SK-N-SH (cell line): ENCODE results near the gene SAMD4A. TPM values are rescaled to one million over a fixed set of nuclear protein-coding genes. Genes with fewer than 3 reads are reported as not detected.

ENCODE experiments used
- CTCF ChIA-PET: fragments of 300-600, 350-600 bp; formaldehyde crosslinking; extraction: SDS; loops from one replicate; lab custom pipeline; 2021; lab: Yijun Ruan, JAX
- POLR2A ChIA-PET: fragments of 350-600 bp; sonication (Branson Sonifier 250); formaldehyde crosslinking; extraction: SDS; loops from one replicate; lab custom pipeline; 2020; ENCODE audit warnings: antibody characterized with exemption, inconsistent platforms; lab: Yijun Ruan, JAX
- DNase-seq: peaks from one replicate; pipeline ENCODE4 v3.0.0; 2012
- H2AFZ ChIP-seq: fragments of 200-600 bp; sonication (generic); 2 replicates; pipeline ENCODE4 v1.8.1; 2016; ENCODE audit warnings: antibody characterized with exemption, mild to moderate bottlenecking, low read depth
- H3F3A ChIP-seq: fragments of 200-600 bp; sonication (generic); replicated peaks from 2 replicates; pipeline ENCODE3; 2016; ENCODE audit warnings: antibody characterized with exemption, mild to moderate bottlenecking; ENCODE audit not compliant: insufficient read depth
- H3K27ac ChIP-seq, 2 experiments: fragments of 200-500 bp in 1 of 2; fragments of 200-600 bp in 1 of 2; sonication (Bioruptor generic) in 1 of 2; sonication (generic), shearing (Covaris generic) in 1 of 2; 2 replicates each; pipeline versions ENCODE4 v1.5.1 to v1.6.1; 2014 to 2016; ENCODE audit warnings: low read depth in 2 of 2, inconsistent platforms in 1 of 2, low read length in 1 of 2, mild to moderate bottlenecking in 1 of 2, mixed read lengths in 1 of 2
- H3K27me3 ChIP-seq: fragments of 200-600 bp; sonication (generic), shearing (Covaris generic); 2 replicates; pipeline ENCODE4 v1.6.1; 2016; ENCODE audit warnings: mixed run types; ENCODE audit not compliant: insufficient read depth
- H3K36me3 ChIP-seq, 2 experiments: fragments of 200-500 bp in 1 of 2; fragments of 200-600 bp in 1 of 2; sonication (Bioruptor generic) in 1 of 2; sonication (generic) in 1 of 2; replicated peaks in 1 of 2; 2 replicates each; pipeline versions ENCODE3 to v1.5.1; 2014 to 2016; ENCODE audit warnings: low read length in 1 of 2, mild to moderate bottlenecking in 1 of 2; ENCODE audit not compliant: insufficient read depth in 2 of 2, control insufficient read depth in 1 of 2
- H3K4me1 ChIP-seq, 2 experiments: fragments of 200-500 bp in 1 of 2; fragments of 200-600 bp in 1 of 2; sonication (Bioruptor generic) in 1 of 2; sonication (generic), shearing (Covaris generic) in 1 of 2; 2 replicates each; pipeline versions ENCODE4 v1.5.1 to v1.6.1; 2014 to 2016; ENCODE audit warnings: low read depth in 1 of 2, low read length in 1 of 2, mixed run types in 1 of 2; ENCODE audit not compliant: insufficient read depth in 2 of 2, control insufficient read depth in 1 of 2
- H3K4me2 ChIP-seq: fragments of 200-600 bp; sonication (generic), shearing (Covaris generic); 2 replicates; pipeline ENCODE4 v1.6.1; 2017; ENCODE audit warnings: mixed run types
- H3K4me3 ChIP-seq, 2 experiments: fragments of 200-500 bp in 1 of 2; fragments of 200-600 bp in 1 of 2; sonication (Bioruptor generic) in 1 of 2; sonication (generic), shearing (Covaris generic) in 1 of 2; 2 replicates each; pipeline versions ENCODE4 v1.5.1 to v1.8.1; 2014 to 2016; ENCODE audit warnings: low read depth in 2 of 2, inconsistent platforms in 1 of 2, low read length in 1 of 2, mild to moderate bottlenecking in 1 of 2, mixed read lengths in 1 of 2, moderate library complexity in 1 of 2
- H3K79me2 ChIP-seq: fragments of 200-600 bp; sonication (generic); 2 replicates; pipeline ENCODE4 v1.8.1; 2017; ENCODE audit warnings: mild to moderate bottlenecking; ENCODE audit not compliant: insufficient read depth
- H3K9ac ChIP-seq: fragments of 200-600 bp; sonication (generic); 2 replicates; pipeline ENCODE4 v1.6.1; 2017; ENCODE audit warnings: mixed run types
- H3K9me2 ChIP-seq: fragments of 200-600 bp; sonication (generic); 2 replicates; pipeline ENCODE4 v1.6.1; 2017; ENCODE audit warnings: mixed run types
- H3K9me3 ChIP-seq: fragments of 200-600 bp; sonication (generic); 2 replicates; pipeline ENCODE4 v1.6.1; 2017; ENCODE audit warnings: mixed run types, mild to moderate bottlenecking, moderate library complexity
- H4K20me1 ChIP-seq: fragments of 200-600 bp; sonication (generic); 2 replicates; pipeline ENCODE4 v1.6.1; 2017; ENCODE audit warnings: mild to moderate bottlenecking, mixed run types; ENCODE audit not compliant: insufficient read depth
- CHD2 ChIP-seq: fragments of 150-350 bp; IDR thresholded peaks from 2 replicates; pipeline ENCODE4 v1.6.1; 2018; ENCODE audit warnings: low read length; ENCODE audit not compliant: partially characterized antibody
- CTCF ChIP-seq: fragments of 200-600 bp; sonication (generic); IDR thresholded peaks from 2 replicates; pipeline ENCODE4 v1.6.1; 2017; ENCODE audit warnings: antibody characterized with exemption, mild to moderate bottlenecking, moderate library complexity
- EP300 ChIP-seq, 2 experiments: IDR thresholded peaks; 2 replicates each; pipeline versions ENCODE4 v1.4.0 to v1.6.1; 2012; ENCODE audit warnings: borderline replicate concordance in 1 of 2, low read depth in 1 of 2, low read length in 1 of 2
- EZH2phosphoT487 ChIP-seq: fragments of 200-600 bp; sonication (generic); IDR thresholded peaks from 2 replicates; pipeline ENCODE4 v1.6.1; 2017; ENCODE audit warnings: low read depth, mixed run types, mild to moderate bottlenecking, antibody characterized with exemption, moderate library complexity, borderline replicate concordance
- FOXJ3 ChIP-seq: sonication (generic); formaldehyde crosslinking; IDR thresholded peaks from 2 replicates; pipeline ENCODE4 v1.5.1; 2020; ENCODE audit warnings: mild to moderate bottlenecking, missing genetic modification reagents
- GABPA ChIP-seq: IDR thresholded peaks from 2 replicates; pipeline ENCODE4 v1.4.0; 2012; ENCODE audit warnings: low read depth, mild to moderate bottlenecking
- GATA2 ChIP-seq: sonication (generic); formaldehyde crosslinking; IDR thresholded peaks from 2 replicates; pipeline ENCODE4 v1.5.0; 2020; ENCODE audit warnings: mild to moderate bottlenecking, missing genetic modification reagents
- MXI1 ChIP-seq: IDR thresholded peaks from 2 replicates; pipeline ENCODE4 v1.6.1; 2012; ENCODE audit warnings: mild to moderate bottlenecking, low read depth, low read length, improper control_type of control experiment
- NRF1 ChIP-seq: IDR thresholded peaks from 2 replicates; pipeline ENCODE4 v1.6.1; 2012; ENCODE audit warnings: low read depth, mild to moderate bottlenecking, low read length
- POLR2AphosphoS5 ChIP-seq: IDR thresholded peaks from 2 replicates; pipeline ENCODE4 v1.6.1; 2012; ENCODE audit warnings: low read depth, low read length
- RCOR1 ChIP-seq: fragments of 150-350 bp; IDR thresholded peaks from 2 replicates; pipeline ENCODE4 v1.6.1; 2017; ENCODE audit warnings: antibody characterized with exemption, low read length
- RXRA ChIP-seq: IDR thresholded peaks from 2 replicates; pipeline ENCODE4 v1.4.0; 2012; ENCODE audit warnings: low read depth, mild to moderate bottlenecking, borderline replicate concordance
- TCF12 ChIP-seq: IDR thresholded peaks from 2 replicates; pipeline ENCODE4 v1.4.0; 2012
- TEAD4 ChIP-seq: IDR thresholded peaks from 2 replicates; pipeline ENCODE4 v1.4.0; 2012; ENCODE audit warnings: mild to moderate bottlenecking, borderline replicate concordance; ENCODE audit not compliant: insufficient read depth
- USF2 ChIP-seq: fragments of 150-350 bp; IDR thresholded peaks from 2 replicates; pipeline ENCODE4 v1.6.1; 2017; ENCODE audit warnings: antibody characterized with exemption, low read length, low read depth, borderline replicate concordance
- YY1 ChIP-seq: IDR thresholded peaks from 2 replicates; pipeline ENCODE4 v1.4.0; 2012; ENCODE audit warnings: low read depth, mild to moderate bottlenecking
- ZBTB33 ChIP-seq: IDR thresholded peaks from 2 replicates; pipeline ENCODE4 v1.4.0; 2012; ENCODE audit warnings: low read depth, borderline replicate concordance
- WGBS: methylation state at CpG from one replicate; pipeline ENCODE4 v1.1.6; 2017; ENCODE audit warnings: low lambda C conversion rate; 5-methylcytosine and 5-hydroxymethylcytosine counted together
- polyA plus RNA-seq, 3 experiments: library from polyadenylated mRNA; depleted of rRNA; stranded (reverse); fragments of >200 nt; gene quantifications; 2 replicates each; pipeline ENCODE4 v1.2.3, GENCODE V29; 2012
- TF ChIP-seq, protein P1 (sequence below): fragments of 150-350 bp; IDR thresholded peaks from 2 replicates; pipeline ENCODE4 v1.6.1; 2016; ENCODE audit warnings: mild to moderate bottlenecking, low read depth, low read length

SAMD4A gene
- polyA plus RNA-seq, 1 of the 3 experiments (the other 2 are of a cell fraction), result 5.0 TPM

- Histone ChIP-seq H3K9me3 (no peaks in the 10 kb centered on the region), H3K79me2 (peaks cover 100% of the 10 kb centered on the region), H3K36me3 (no peaks in the 10 kb centered on the region), H3K27me3 (no peaks in the 10 kb centered on the region), H2AFZ (no peak overlapping the region), H4K20me1 (peaks cover 15% of the 10 kb centered on the region; the same call in 1 of the 2 replicates), H3K9ac (no peak overlapping the region), H3K4me3 (no peak overlapping the region), H3F3A (peaks cover 28% of the 10 kb centered on the region), H3K27ac (no peak overlapping the region; a peak in 1 of 4 replicates), H3K4me2 (no peak overlapping the region), H3K9me2 (no peaks in the 10 kb centered on the region), H3K4me1 (peaks cover 7 to 34% of the 10 kb centered on the region in 2 experiments; a peak in 3 of 4 replicates)
- ChIA-PET CTCF (interaction anchor here (1.7 kb wide), 1 partner anchor 80 kb away, joined by 4 read pairs; no protein-coding TSS in a partner anchor), POLR2A (no interaction called here)
- WGBS, result 30% methylated on average over 2 of the region's 2 CpGs
- DNase-seq, result no peak
- no peak for TF ChIP-seq EP300 (IDR thresholded peaks at IDR 0.05; ENCODE audit: borderline replicate concordance in 1 of 2, low read depth in 1 of 2, low read length in 1 of 2)
- TF ChIP-seq, protein P1, sequence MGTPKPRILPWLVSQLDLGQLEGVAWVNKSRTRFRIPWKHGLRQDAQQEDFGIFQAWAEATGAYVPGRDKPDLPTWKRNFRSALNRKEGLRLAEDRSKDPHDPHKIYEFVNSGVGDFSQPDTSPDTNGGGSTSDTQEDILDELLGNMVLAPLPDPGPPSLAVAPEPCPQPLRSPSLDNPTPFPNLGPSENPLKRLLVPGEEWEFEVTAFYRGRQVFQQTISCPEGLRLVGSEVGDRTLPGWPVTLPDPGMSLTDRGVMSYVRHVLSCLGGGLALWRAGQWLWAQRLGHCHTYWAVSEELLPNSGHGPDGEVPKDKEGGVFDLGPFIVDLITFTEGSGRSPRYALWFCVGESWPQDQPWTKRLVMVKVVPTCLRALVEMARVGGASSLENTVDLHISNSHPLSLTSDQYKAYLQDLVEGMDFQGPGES, result no peak
- no peak for TF ChIP-seq USF2
- no peak for TF ChIP-seq YY1
- no peak for TF ChIP-seq TEAD4
- no peak for TF ChIP-seq POLR2AphosphoS5
- no peak for TF ChIP-seq CHD2
- TF ChIP-seq ZBTB33, result no peak
- no peak for TF ChIP-seq NRF1
- no peak for TF ChIP-seq RCOR1
- TF ChIP-seq RXRA, result no peak
- no peak for TF ChIP-seq TCF12
- TF ChIP-seq GATA2, result no peak
- no peak for TF ChIP-seq CTCF
- TF ChIP-seq GABPA, result no peak
- TF ChIP-seq EZH2phosphoT487, result no peak
- TF ChIP-seq FOXJ3 (CRISPR knock-in tag), result no peak
- TF ChIP-seq MXI1, result no peak
Measured at GRCh38 chr14:54646626-54647025, 79.7 kb downstream of the SAMD4A start.
